GM18868 (cell line): ENCODE results near the gene CLMN.
"Not testable (repeated sequence)": the region's sequence is repeated elsewhere in the genome, so short reads cannot be mapped to it uniquely, and the experiment has no call there.

Experiments used
- ATAC-seq: cut with Tn5 transposase; IDR thresholded peaks from one replicate; pipeline ENCODE4 v1.9.1; 2021; ENCODE audit warnings: mild to moderate bottlenecking, moderate library complexity; ENCODE audit not compliant: unreplicated experiment

Gene CLMN

DNA sequence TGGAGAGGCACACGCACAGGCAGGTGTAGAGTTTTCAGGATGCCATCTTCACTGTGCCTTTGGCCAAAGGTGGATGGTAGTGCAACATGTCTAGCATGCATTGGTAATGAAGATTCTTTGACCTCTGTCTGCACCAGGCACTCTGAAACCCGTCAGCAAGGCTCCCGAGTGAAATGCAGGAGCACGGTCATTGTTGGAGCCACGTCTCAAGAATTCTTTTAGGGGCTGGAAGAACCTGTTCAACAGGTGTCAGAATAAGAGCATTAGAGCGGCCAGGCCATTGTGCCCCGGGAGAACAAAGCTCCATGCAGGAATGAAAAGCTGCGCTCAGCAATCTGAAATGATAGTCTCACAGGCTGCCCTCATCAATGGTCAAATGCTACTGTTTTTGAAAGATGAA lies 122.2 kb downstream of the CLMN start:
- no peak for ATAC-seq

DNA sequence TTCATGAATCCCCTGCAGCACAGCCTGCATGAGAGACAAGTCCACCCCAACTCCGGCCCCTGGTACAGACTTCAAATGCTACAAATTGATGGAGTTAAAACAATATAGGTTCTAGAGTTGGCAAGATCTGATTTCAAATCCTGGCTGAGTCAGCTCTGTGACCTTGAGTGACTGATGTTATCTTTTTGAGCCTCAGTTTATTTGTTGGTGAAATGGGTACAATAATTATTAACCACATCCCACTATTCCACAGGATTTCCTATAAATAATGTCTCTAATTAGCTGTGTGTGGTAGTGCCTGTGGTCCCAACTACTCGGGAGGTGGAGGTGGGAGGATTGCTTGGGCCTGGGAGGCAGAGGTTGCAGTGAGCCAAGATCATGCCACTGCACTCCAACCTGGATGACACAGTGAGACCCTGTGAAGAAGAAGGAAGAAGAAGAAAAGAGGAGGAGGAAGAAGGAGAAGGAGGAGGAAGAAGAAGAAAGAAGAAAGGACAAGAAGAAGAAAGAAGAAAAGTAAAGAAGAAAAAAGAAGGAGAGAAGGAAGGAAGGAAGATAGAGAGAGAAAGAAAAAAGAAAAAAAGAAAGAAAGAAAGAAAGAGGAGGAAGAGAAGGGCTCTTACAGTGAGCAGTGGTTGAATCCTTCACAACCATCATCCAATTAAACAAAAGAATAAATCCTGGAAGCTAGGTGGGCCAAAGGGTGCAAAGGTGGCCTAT lies 122.7 kb downstream of the CLMN start:
- no peak for ATAC-seq

DNA sequence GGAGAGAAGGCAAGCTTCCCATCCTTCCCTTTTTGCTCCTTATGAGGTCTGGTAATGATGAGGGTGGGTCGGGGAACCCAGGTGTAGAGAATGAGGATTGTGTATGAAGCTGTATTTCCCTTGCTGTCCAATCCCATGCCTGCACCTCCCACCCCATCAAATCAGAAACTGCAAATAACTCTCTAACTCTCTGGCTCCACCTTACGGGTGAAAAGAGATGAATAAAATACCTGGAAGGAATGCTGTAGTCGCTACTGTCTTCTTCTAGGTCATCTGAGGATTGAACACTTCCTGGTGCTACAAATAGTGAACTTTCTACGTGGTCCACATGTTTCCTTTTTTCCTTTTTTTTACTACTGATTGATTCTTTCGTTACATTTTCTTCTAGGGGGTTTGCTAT lies 123.4 kb downstream of the CLMN start:
- ATAC-seq = no peak

DNA sequence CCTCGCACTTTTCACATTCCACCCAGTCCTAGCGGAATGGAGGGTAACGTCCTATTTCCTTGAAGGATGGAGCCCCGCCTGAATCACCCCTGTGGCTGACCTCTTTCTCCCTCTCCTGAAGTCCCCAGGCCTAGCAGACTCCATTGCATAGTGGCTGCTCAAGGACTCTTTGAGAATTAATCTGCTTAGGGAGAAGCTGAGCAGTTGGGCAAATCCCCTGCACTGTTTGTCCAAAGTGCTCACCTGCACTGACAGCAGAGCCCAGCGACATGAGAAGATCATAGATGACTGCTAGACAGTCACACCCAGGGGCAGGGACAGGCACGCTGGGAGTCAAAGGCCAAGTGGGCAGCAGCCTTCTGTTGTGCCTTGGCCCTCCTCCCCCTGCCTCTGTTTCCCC lies 124.7 kb downstream of the CLMN start:
- no peak for ATAC-seq

DNA sequence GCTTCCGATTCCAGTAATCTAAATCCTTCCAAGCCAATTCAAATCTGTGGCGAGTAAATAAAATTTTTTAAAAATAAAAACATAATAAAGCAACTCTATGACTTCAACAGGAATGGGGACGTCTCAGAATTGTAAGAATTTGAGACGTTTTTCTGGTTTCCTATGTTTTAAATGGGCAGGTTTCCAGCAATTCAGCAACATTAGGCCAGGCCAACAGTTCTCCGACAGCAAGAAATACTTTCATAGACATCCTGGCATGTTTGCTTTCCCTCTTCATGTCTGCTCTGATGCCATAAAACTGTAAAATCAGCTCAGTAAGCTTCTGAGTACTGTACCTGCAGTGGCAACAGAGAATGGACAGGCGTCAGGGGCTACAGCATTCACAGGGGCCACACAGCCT lies 126.6 kb downstream of the CLMN start:
- no peak for ATAC-seq

DNA sequence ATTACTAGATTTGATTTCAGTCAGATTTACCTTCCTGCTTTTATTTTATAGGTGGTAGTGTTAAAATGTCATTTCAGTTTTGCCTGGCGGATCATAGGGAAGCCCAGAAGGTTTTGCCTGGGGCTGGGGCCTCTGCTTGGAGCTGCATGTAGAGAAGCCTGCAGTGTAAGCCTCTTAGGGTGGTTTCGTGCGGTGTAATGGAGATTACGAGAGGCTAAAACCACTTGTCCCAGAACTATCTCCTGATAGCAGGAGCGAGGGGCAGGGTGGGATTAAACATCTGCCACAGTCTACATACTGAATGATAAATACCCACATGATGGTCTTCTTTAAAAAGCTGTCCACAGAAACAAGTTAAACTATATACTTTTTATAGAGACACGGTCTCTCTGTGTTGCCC lies 127.4 kb downstream of the CLMN start:
- no peak for ATAC-seq

DNA sequence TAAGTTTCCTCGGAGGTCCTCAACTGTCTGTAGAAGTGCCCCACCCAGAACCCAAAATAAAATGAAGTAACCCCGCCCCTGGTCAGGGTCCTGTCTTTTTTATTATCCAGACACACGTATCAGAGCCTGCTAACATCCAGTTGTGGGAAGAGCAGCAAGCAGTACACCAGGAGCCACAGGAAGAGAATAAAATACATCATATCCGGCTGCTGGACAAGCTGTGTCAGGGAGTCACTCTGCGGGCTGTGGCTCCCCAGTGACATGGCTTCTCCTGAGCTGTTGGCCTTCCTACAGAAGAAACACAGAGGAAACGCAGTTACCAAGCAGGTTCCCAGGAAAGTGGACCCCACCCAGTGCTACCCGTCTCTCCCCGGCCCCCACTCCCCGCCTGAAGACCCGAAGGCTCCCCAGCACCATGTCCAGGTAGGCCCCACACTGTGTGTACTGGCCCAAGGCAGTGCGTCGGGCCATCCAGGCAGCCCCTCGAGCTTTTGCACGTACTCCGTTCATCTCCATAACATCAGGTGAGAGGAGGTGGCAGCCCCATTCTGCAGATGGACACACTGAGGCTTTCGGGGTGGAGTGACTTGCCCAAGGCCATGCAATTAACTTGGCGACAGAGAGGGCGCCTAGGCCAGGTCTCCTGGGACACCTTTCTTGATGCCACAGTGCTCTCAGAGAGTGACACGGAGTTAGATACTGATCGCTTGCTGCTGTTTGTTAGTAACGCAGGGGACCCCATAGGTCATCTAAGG lies 128.1 kb downstream of the CLMN start:
- no peak for ATAC-seq

DNA sequence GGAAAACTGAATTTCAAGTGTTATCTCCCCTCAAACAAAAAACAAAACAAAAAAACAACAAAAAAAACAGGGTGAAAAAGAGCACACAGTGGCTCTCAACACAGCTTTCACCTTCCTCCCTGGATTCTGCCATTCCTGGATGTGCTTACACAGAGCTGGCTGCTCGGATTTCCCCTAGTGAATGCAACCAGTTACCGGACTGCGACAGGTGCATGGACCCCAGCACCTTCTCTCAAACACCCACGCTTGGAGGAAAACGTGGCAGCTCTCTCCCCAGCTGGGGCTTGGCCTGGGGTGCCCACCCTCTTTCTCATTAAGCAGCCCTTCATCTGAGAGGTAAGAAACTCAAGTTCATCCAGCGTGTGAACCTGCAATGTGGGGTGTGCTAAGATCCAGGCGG lies 128.9 kb downstream of the CLMN start:
- no peak for ATAC-seq

DNA sequence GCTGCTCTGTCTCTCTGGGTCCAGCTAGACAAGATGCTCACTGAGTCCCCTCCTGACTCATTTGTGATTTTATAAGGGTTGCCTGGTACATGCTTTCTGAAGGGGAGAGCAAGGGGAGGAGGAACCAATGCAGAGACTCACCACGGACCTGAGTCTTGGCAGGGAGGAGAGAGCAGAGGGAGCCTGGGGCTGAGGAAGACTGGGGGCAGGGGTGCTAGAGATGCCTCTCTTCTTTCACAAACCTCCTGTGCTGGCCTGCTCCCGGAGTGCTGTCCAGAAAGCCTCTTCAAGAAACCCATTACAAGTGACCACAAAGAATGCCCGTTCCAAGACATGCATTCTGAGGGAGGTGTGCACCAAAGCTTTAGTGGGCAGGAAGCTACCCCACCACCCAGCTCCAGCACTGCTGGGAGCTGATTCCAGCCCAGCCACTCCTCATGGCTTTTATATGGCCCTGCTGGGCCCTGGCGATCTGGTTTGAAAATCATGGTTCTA lies 129.3 kb downstream of the CLMN start:
- ATAC-seq = no peak

DNA sequence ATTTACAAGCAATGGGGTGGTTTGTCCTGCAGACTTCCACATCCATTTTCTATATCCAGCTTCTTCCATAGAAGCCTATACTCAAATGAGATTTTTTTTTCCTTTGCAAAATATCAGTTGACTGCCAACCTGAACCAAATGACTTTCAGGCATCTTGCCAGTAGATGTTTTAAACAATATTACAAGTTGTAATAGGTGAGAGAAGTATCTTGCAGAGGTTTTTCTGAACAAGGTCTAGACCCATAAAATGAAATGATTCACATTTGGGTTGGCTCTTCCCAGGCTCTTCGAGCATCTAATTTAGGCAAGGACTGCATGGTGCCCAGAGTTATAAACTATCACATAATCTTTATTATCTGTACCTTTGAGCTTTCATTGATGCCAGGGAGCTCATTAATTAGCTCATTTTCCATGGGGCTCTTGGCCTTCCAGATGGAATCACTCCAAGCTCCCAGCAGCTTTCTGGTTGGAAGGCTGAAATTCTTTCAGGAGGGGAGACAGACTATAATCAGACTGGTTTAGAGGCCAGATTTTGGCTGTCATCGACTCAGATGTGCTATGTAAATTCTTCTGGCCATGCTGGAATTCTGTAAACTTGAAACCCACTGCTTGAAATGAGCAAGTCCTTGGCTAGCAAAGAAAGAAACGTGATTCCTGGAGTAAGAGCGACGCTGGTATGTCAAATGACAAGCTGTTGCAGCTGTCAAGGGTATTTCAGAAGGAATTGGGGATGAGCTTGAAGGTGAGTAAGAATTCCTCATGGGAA lies 130.2 kb downstream of the CLMN start:
- no peak for ATAC-seq

DNA sequence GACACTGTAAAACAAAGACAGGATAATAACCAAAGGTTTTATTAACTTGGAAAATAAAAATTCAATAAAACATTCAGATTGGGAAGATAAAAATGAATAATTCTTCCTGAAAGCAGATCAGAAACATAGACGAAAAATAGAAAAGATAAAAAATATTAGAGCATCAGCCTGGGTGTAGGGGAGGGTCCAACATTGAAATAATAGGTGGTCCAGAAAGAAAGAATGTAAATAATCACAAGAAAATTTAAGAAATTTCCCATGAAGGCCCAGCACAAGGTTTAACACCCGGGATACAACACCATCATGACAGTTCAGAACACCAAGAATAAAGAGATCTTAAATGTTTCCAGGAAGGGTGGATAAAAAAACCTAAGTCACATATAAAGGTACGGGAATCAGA lies 131.3 kb downstream of the CLMN start:
- no peak for ATAC-seq

DNA sequence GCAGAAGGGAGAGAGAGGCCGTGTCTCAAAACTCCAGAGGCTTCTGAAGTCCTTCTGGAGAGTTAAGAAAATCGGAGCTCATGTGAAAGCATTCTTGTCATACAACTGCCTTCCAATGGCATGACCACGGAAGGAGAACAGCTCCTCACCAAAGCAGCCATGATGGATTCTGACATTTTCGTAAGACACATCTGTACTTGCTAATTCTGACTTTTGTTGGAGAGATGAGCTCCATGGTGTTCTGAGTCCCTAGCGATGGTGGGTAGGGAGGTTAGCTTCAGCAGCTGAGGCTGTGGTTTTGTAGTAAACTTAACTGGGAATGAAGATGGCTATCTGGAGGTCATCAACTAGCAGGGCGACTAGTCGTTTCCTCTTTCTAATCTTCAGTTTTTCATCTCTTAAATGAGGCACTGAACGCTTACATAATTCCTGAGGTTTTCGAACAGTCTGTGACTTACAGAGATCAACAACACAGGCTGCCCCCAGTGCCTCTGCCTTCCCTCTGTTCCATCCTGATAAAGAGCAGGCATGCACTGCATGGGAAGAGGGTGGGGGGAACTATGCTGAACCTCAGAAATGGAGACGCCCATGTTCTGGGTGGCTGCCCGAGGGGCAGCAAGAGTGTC lies 133.8 kb downstream of the CLMN start:
- ATAC-seq = no peak

DNA sequence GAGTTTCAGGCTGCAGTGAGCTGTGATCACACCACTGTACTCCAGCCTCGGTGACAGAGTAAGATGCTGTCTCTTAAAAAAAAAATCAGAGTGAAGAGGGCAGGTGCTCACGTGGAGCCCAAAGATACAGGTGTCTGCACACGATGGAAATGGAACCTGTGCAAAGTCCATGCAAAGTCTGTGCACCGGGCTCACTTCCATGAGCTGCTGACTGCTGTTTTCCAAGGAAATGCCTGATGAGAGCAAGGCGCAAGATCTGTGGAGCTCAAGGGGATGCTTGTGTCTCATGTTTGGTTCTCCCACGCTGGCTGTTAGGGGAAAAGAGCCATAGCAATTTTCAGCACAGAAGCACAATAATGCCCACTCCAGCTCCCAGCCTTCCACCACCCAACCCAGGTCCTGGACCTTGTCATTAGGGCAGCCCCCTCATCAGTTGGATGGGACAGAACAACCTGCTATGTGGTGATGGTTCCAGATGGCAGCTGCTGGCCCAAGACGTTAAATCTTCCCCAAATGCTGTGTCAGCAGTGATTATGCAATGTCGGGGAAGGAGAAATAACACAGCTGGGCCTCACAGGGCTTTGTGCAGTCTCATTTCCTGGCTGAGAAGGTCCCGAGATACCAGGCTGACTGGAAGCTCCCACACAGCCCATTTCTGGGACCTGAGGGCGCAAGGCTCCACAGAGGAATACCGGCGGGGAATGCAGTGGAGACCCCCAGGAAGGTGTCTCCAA lies 134.5 kb downstream of the CLMN start:
- ATAC-seq = no peak

DNA sequence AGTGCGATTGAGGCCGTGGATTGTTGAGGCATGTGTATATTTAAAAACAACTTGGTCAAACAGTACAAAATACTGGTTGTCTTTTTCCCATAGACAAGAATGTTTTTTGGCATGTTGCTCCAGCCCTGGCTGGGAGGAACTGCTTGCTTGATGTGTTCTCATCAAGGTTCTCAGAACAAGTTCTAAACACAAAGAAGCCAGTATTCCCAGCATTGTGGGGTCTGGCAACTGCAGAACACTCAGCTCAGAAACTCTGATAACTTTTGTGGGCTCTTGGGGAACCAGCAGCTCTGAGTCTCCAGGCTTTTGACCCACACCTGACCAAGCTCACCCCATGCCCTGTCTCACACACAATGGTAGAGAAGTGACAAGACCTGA lies 135.3 kb downstream of the CLMN start:
- ATAC-seq = no peak

DNA sequence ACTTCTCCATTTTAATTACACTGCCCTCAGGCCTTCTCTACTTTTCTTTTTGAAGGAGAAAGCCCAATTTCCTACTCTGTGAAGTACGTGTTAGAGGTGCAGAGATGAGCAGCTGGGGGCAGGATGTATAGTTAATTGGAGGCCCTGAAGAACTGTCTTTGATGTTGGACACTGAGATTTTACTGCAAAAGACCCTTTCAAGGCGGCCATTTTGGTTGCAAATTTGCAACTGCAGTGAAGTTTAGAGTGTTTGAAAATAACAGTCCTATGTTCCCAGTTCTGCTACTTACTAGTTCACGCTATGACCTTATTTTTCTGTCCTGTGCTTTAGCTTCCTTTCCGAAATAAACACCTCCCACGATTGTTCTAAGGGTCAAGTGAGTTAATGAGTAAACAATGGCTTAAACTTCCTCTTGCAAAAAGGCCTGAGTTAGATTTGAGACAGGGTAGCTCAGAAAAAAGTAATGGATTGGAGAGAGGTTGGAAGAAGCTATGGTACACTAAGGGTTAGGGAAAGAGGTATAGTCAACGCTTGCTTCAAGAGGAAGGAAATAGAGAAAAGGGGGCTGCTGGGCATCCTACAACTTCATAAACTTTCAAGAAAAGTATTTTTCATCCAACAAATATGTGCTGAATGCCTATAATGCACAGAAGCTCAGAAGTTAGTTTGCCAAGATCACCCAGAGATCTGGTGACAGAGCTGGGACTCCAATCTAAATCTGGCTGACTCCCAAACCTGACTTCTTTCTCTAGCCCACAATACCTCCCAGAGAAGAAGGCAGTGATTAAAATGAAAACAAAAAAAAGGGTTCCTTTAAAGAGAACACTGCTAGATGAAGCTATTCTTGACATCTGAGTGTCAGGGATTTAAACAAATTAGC lies 135.9 kb downstream of the CLMN start:
- ATAC-seq = no peak

DNA sequence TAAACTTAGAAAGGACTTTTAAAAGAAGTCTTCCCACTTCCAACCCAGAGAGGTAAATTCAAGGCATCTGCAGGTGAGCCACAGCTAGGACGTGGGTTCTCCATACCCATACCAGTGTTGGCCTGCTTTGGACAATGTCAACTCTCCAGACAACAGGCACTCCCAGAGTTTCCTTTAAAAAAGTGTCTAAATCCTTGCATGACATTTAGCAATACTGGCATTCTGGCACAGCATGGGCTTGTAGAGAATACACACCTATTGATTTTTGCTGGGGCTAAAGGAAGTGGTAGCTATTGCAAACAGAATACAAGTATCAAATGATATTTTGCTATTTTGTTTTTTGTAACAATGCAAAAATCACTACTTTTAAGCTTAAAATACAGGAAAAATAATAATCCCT lies 136.6 kb downstream of the CLMN start:
- ATAC-seq = no peak

DNA sequence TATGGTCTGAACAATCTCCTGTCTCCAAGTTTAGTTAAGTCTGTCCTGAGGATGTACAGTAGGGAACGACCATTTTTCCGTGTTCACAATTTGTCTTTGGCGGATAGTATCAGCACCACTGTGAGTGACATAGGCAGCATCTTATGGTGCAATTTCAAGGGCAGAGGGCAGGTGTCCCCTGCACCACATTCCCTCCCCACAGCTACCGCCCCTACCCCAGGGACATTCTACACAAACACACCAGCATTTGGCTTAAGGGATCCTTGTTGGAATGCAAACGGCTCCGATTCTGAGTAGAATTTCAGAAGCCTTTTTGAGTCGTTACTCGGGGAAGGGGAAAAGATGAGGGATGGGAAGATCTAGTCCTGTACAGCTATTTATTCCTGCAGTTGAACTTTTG lies 137.3 kb downstream of the CLMN start:
- ATAC-seq = no peak

DNA sequence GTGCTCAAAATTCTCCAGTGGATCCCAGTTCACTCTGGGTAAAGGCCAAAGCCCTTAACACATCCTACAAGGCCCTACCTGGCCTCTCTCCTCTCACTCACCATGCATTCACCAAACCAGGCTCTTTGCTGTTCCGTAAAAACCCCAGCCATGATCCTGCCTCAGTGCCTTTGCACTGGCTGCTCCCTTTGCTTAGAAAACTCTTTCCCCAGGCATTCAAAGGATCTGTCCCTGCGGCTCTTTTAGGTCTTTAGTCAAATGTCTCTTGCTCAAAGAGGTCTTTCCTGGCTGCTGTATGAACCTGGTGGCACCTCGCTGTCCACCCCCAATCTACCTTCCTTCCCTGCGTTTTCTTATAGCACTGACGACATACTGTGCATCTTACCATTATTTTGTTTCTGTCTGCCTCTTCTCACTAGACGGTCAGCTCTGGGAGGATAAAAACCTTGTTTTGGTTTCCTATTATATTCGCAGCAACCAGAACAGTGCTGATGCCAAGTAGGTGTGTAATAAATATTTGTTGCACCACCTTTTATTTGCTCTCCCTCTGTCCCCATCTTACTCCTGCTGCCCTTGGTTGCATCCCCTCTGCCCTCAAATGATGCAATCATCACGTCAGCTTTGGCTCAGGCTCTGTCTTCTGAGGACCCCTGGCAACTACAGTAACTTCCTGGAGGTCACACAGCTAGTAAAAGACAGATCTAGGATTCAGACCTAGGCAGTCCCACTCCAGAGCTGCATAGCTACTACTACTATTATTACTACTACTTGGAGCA lies 138.6 kb downstream of the CLMN start:
- ATAC-seq = no peak

DNA sequence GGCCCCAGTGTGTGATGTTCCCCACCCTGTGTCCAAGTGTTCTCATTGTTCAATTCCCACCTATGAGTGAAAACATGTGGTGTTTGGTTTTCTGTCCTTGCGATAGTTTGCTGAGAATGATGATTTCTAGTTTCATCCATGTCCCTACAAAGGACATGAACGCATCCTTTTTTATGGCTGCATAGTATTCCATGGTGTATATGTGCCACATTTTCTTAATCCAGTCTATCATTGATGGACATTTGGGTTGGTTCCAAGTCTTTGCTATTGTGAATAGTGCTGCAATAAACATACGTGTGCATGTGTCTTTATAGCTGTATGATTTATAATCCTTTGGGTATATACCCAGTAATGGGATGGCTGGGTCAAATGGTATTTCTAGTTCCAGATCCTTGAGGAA lies 144.0 kb downstream of the CLMN start:
- ATAC-seq = not testable (repeated sequence)
